ENCODE results near the gene LIN28A. TPM values are rescaled to one million over a fixed set of nuclear protein-coding genes. Genes with fewer than 3 reads are reported as not detected.

The LIN28A gene
- total RNA-seq, 3 donors from 2014 or later (not counting 1 experiment from before 2014, with no cell fraction given), result not detected

DNA sequence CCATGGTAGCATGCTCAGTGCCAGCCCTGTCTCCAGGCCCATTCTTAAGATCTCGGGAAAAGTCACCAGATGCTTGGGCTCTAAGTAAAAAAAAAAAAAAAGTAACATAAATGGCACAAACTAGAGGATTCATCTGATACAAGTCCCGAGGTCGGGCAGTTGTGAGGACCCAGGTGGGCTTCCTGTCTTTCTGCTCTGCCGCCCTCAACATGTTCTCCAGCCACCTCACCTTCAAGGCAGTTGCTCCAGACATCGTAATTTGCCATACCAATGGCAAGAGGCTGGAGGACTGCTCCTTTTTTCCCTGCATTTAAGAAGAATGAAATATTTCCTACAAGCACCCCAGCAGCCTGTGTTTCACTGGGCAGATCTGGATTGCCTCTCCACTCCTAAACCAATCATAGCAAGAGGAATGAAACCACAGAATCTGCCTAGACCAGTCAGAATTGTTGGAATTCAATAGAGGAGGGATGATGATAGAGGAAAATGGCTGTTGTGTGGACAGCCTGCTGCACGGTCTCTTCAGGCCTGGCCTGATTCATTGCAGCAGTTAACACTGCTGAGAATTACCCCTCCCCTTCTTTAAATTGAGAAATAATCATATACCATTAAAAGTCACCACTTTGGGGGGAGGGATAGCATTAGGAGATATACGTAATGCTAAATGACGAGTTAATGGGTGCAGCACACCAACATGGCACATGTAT, 67.0 kb downstream of the LIN28A start:
- H3K4me1 ChIP-seq (ENCODE audit: control insufficient read depth, insufficient read depth, low read length), result peaks cover 10% of the 10 kb centered on the region
- Mint-ChIP-seq H3K9me3 (no peaks in the 10 kb centered on the region), H3K4me1 (peaks cover 16 to 24% of the 10 kb centered on the region in 2 donors), H3K36me3 (peaks cover 7% of the 10 kb centered on the region), H3K4me3 (no peak overlapping the region), H3K27ac (peak overlapping the region; percentile 52 to 79), H3K27me3 (ENCODE audit: low read depth in 2 of 2) (no peaks in the 10 kb centered on the region)
- TF ChIP-seq, protein P1, sequence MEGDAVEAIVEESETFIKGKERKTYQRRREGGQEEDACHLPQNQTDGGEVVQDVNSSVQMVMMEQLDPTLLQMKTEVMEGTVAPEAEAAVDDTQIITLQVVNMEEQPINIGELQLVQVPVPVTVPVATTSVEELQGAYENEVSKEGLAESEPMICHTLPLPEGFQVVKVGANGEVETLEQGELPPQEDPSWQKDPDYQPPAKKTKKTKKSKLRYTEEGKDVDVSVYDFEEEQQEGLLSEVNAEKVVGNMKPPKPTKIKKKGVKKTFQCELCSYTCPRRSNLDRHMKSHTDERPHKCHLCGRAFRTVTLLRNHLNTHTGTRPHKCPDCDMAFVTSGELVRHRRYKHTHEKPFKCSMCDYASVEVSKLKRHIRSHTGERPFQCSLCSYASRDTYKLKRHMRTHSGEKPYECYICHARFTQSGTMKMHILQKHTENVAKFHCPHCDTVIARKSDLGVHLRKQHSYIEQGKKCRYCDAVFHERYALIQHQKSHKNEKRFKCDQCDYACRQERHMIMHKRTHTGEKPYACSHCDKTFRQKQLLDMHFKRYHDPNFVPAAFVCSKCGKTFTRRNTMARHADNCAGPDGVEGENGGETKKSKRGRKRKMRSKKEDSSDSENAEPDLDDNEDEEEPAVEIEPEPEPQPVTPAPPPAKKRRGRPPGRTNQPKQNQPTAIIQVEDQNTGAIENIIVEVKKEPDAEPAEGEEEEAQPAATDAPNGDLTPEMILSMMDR (IDR thresholded peaks at IDR 0.05), result no peak
- WGBS (ENCODE audit: insufficient coverage), result 91% methylated on average over 5 of the region's 8 CpGs
- no peak for DNase-seq
- H3K27me3 ChIP-seq (ENCODE audit: control insufficient read depth, insufficient read depth, low read length), result no peaks in the 10 kb centered on the region
- ATAC-seq, result no peak
- no peak overlapping the region for H3K27ac ChIP-seq (ENCODE audit: low read length)
- peaks cover 36% of the 10 kb centered on the region for H3K36me3 ChIP-seq (ENCODE audit: control insufficient read depth, insufficient read depth, low read length)
- intact Hi-C loops (cut with micrococcal nuclease), result no loop called here
- no peak overlapping the region for H3K4me3 ChIP-seq (ENCODE audit: low read length)
- H3K9me3 ChIP-seq (ENCODE audit: control insufficient read depth, insufficient read depth, low read length), result no peaks in the 10 kb centered on the region

DNA sequence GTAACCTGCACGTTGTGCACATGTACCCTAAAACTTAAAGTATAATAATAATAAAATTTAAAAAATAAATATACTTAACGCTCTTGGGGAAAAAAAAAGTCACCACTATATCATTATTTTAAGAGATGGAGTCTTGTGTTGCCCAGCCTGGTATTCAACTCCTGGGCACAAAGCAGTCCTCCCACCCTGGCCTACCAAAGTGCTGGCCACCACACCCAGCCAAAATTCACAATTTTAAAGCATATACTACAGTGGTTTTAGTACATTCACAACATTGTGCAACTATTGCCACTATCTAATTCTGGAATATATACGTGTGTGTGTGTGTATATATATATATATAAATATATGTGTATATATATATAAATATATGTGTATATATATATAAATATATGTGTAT, 67.5 kb downstream of the LIN28A start:
- intact Hi-C loops (cut with micrococcal nuclease), result no loop called here
- H3K4me1 ChIP-seq (ENCODE audit: control insufficient read depth, insufficient read depth, low read length), result peaks cover 9% of the 10 kb centered on the region
- H3K36me3 Mint-ChIP-seq, result peaks cover 7% of the 10 kb centered on the region
- peaks cover 14 to 22% of the 10 kb centered on the region in 2 donors for H3K4me1 Mint-ChIP-seq
- H3K9me3 Mint-ChIP-seq, result no peaks in the 10 kb centered on the region
- TF ChIP-seq, protein P1 (IDR thresholded peaks at IDR 0.05), result no peak
- peaks cover 36% of the 10 kb centered on the region for H3K36me3 ChIP-seq (ENCODE audit: control insufficient read depth, insufficient read depth, low read length)
- no peak overlapping the region for H3K4me3 ChIP-seq (ENCODE audit: low read length)
- no peak overlapping the region for H3K27ac ChIP-seq (ENCODE audit: low read length)
- no peaks in the 10 kb centered on the region for H3K27me3 Mint-ChIP-seq (ENCODE audit: low read depth in 2 of 2)
- no peaks in the 10 kb centered on the region for H3K9me3 ChIP-seq (ENCODE audit: control insufficient read depth, insufficient read depth, low read length)
- no peak overlapping the region for H3K4me3 Mint-ChIP-seq
- no CpG with 5 or more reads among the region's 3 CpGs for WGBS (ENCODE audit: insufficient coverage)
- ATAC-seq (no peak), DNase-seq (no peak)
- no peak overlapping the region for H3K27ac Mint-ChIP-seq
- no peaks in the 10 kb centered on the region for H3K27me3 ChIP-seq (ENCODE audit: control insufficient read depth, insufficient read depth, low read length)

DNA sequence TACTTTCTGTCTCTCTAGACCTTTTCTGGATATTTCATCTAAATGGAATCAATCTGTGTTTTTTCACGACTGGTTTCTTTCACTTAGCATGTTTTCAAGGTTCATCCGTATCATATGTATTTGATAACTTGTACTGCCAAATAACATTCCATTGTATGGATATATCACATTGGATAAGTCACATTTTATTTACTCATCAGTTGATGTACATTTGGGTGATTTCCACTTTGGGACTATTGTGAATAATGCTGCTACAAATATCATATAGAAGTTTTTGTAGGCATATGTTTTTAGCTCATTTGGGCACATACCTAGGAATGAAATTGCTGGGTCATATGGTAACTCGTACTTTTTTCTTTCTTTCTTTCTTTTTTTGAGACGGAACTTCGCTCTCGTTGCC, 68.4 kb downstream of the LIN28A start:
- peaks cover 9 to 14% of the 10 kb centered on the region in 2 donors for H3K4me1 Mint-ChIP-seq
- peak overlapping the region; percentile 1 to 3 for H3K27ac Mint-ChIP-seq
- no peak for DNase-seq
- peaks cover under 1% of the 10 kb centered on the region for H3K4me1 ChIP-seq (ENCODE audit: control insufficient read depth, insufficient read depth, low read length)
- no peak overlapping the region for H3K27ac ChIP-seq (ENCODE audit: low read length)
- H3K36me3 Mint-ChIP-seq, result peaks cover 7% of the 10 kb centered on the region
- H3K4me3 ChIP-seq (ENCODE audit: low read length), result no peak overlapping the region
- H3K9me3 ChIP-seq (ENCODE audit: control insufficient read depth, insufficient read depth, low read length), result no peaks in the 10 kb centered on the region
- H3K36me3 ChIP-seq (ENCODE audit: control insufficient read depth, insufficient read depth, low read length), result peaks cover 31% of the 10 kb centered on the region
- 94% methylated on average over 5 of the region's 6 CpGs for WGBS (ENCODE audit: insufficient coverage)
- ATAC-seq, result no peak
- H3K27me3 Mint-ChIP-seq (ENCODE audit: low read depth in 2 of 2), result no peaks in the 10 kb centered on the region
- H3K4me3 Mint-ChIP-seq, result no peak overlapping the region
- H3K27me3 ChIP-seq (ENCODE audit: control insufficient read depth, insufficient read depth, low read length), result no peaks in the 10 kb centered on the region
- intact Hi-C loops (cut with micrococcal nuclease), result no loop called here
- TF ChIP-seq, protein P1 (IDR thresholded peaks at IDR 0.05), result no peak
- H3K9me3 Mint-ChIP-seq, result no peaks in the 10 kb centered on the region

Other genes with a start within 250 kb of the LIN28A start
- gene C1orf232, start 241.9 kb upstream of the LIN28A start, total RNA-seq, result not detected
- 10 to 100 TPM in 2 of 3 donors, 1 to 10 TPM in 1; 8.6 to 17.8 (median 15.6) TPM for gene ZNF593, start 240.9 kb upstream of the LIN28A start, total RNA-seq
- gene ZNF593OS, start 239.0 kb upstream of the LIN28A start, total RNA-seq, result not detected
- gene CNKSR1, start 233.3 kb upstream of the LIN28A start, total RNA-seq, result 1 to 10 TPM in 2 of 3 donors, under 1 TPM in 1; 0.89 to 1.9 (median 1.0) TPM
- gene CATSPER4, start 220.2 kb upstream of the LIN28A start, total RNA-seq, result not detected
- gene CEP85, start 176.6 kb upstream of the LIN28A start, total RNA-seq, result 10 to 100 TPM; 13.0 to 20.4 (median 18.0) TPM
- gene SH3BGRL3, start 130.7 kb upstream of the LIN28A start, total RNA-seq, result 100 to 1,000 TPM; 396 to 488 (median 437) TPM
- 10 to 100 TPM; 22.7 to 32.0 (median 31.7) TPM for gene UBXN11, start 104.2 kb upstream of the LIN28A start, total RNA-seq
- gene CD52, start 92.9 kb upstream of the LIN28A start, total RNA-seq, result 100 to 1,000 TPM; 454 to 485 (median 482) TPM
- 1 to 10 TPM; 2.5 to 5.8 (median 3.2) TPM for gene CRYBG2, start 56.7 kb upstream of the LIN28A start, total RNA-seq
- gene ZNF683, start 38.1 kb upstream of the LIN28A start, total RNA-seq, result 10 to 100 TPM in 2 of 3 donors, 1 to 10 TPM in 1; 9.6 to 38.2 (median 19.7) TPM
- 10 to 100 TPM; 39.6 to 48.6 (median 43.4) TPM for gene DHDDS, start 21.5 kb downstream of the LIN28A start, total RNA-seq
- gene HMGN2, start 61.6 kb downstream of the LIN28A start, total RNA-seq, result 100 to 1,000 TPM; 315 to 364 (median 326) TPM
- gene RPS6KA1, start 118.9 kb downstream of the LIN28A start, total RNA-seq, result 100 to 1,000 TPM; 191 to 226 (median 215) TPM

Measured in natural killer cell (primary cell).